Rectal smooth muscle tissue (tissue), 1 donor: ENCODE data around the gene KCNE4.

ENCODE experiments used
- H3K27ac ChIP-seq: one replicate; pipeline ENCODE4 v1.7.0; 2013; ENCODE audit warnings: low read depth, low read length, inconsistent platforms
- H3K27me3 ChIP-seq: one replicate; pipeline ENCODE4 v1.7.0; 2013; ENCODE audit warnings: low read length; ENCODE audit not compliant: control insufficient read depth, insufficient read depth
- H3K36me3 ChIP-seq: one replicate; pipeline ENCODE4 v1.7.0; 2013; ENCODE audit warnings: low read length; ENCODE audit not compliant: control insufficient read depth, insufficient read depth
- H3K4me1 ChIP-seq: one replicate; pipeline ENCODE4 v1.7.0; 2013; ENCODE audit warnings: low read length; ENCODE audit not compliant: control insufficient read depth, insufficient read depth
- H3K4me3 ChIP-seq: one replicate; pipeline ENCODE4 v1.7.0; 2013; ENCODE audit warnings: low read length
- H3K9ac ChIP-seq: one replicate; pipeline ENCODE4 v1.7.0; 2013; ENCODE audit warnings: low read length

KCNE4 gene

DNA sequence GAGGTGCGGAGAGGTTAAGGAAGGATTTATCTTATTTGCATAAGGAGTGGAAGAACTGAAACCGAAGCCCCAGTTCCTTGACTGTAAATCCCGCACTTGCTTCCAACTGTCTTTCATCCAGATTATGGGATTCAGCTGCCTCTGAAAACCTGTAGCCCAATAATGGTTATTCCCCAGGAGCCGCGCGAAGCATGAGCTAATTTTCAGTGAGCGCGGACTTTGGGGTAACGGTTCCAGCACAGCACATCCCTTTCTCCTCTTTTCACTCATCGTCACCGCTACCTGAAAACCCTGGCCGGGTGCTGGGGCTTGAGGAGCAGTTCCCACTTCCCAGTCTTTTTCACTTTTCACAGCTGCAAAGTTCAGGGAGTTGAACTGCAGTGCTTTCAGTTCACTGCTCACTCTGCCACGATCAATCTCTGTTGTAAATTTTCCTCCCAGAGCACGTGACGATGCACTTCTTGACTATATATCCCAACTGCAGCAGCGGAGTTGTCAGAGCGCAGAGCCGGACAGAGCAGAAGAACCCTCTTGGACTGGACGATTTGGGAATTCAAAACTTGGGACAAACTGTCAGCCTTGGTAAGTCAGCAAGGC, at the start of gene KCNE4:
KCNE4 (plus strand) TSS at position 498 of the 597 bp plus-strand sequence. CDS start 641 bp downstream, outside the sequence.
- no peaks in the 10 kb centered on the region for H3K36me3 ChIP-seq
- no peak within 1 kb of the TSS for H3K9ac ChIP-seq
- H3K27me3 ChIP-seq = no peaks in the 10 kb centered on the region
- H3K27ac ChIP-seq = peak within 1 kb of the TSS; percentile 79
- H3K4me1 ChIP-seq = peaks cover 29% of the 10 kb centered on the region
- H3K4me3 ChIP-seq = peak within 1 kb of the TSS; percentile 67

GRCh38 chr2:223003191-223003590, 48.8 kb upstream of the KCNE4 start:
- Histone ChIP-seq H3K36me3 (no peaks in the 10 kb centered on the region), H3K4me3 (no peak overlapping the region), H3K4me1 (no peaks in the 10 kb centered on the region), H3K27me3 (no peaks in the 10 kb centered on the region), H3K27ac (no peak overlapping the region), H3K9ac (no peak overlapping the region)

GRCh38 chr2:223005496-223005895, 46.5 kb upstream of the KCNE4 start:
- no peaks in the 10 kb centered on the region for H3K36me3 ChIP-seq
- H3K9ac ChIP-seq = no peak overlapping the region
- no peaks in the 10 kb centered on the region for H3K4me1 ChIP-seq
- H3K27ac ChIP-seq = no peak overlapping the region
- H3K27me3 ChIP-seq = no peaks in the 10 kb centered on the region
- no peak overlapping the region for H3K4me3 ChIP-seq

DNA sequence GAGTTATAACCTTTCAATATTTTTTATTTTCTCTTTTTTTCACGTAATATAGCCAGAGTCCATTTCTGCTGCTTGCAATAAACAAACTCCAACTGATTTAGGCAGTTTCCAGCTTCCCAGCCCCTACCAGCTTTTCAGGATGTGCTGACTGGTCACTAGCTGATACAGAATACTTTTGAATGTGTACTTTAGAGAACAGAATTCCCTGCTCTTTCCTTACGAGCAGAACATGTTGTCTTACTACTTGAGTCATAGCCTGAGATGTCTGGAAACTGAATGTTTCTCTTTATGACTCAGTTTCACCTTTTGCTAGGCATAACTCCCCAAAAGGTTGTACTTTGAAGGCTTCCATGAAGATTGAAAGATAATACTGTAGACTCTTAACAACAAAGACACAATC, 44.5 kb upstream of the KCNE4 start:
- no peak overlapping the region for H3K9ac ChIP-seq
- H3K27ac ChIP-seq = no peak overlapping the region
- no peak overlapping the region for H3K4me3 ChIP-seq
- no peaks in the 10 kb centered on the region for H3K36me3 ChIP-seq
- no peaks in the 10 kb centered on the region for H3K4me1 ChIP-seq
- H3K27me3 ChIP-seq = no peaks in the 10 kb centered on the region

- H3K36me3 ChIP-seq = no peaks in the 10 kb centered on the region
- H3K4me1 ChIP-seq = no peaks in the 10 kb centered on the region
- H3K27me3 ChIP-seq = no peaks in the 10 kb centered on the region
- no peak overlapping the region for H3K4me3 ChIP-seq
- H3K27ac ChIP-seq = no peak overlapping the region
- H3K9ac ChIP-seq = no peak overlapping the region
Observed at GRCh38 chr2:223008162-223008561, 43.8 kb upstream of the KCNE4 start.

GRCh38 chr2:223008956-223009355, 43.0 kb upstream of the KCNE4 start:
- Histone ChIP-seq H3K36me3 (no peaks in the 10 kb centered on the region), H3K9ac (no peak overlapping the region), H3K27me3 (no peaks in the 10 kb centered on the region), H3K4me3 (no peak overlapping the region), H3K4me1 (no peaks in the 10 kb centered on the region), H3K27ac (no peak overlapping the region)

DNA sequence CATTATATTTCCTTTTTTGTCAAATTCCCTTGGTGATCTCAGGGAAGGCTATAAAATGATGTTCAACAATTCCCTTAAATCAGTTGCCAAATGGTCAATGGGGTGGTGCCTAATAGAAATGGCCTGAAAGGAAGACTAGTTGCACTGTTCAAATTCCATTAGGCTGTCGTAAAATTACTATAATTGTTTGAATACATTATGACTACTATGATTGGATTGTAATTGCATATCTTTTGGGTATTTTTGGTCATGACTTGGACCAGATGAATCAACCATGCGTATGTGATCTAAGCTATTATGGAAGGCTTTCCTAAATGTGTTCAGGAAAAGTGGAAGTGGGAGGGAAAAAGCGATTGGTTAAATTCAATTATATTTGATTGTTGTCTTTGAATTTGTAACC, 41.3 kb upstream of the KCNE4 start:
- Histone ChIP-seq H3K36me3 (no peaks in the 10 kb centered on the region), H3K27ac (no peak overlapping the region), H3K4me1 (no peaks in the 10 kb centered on the region), H3K27me3 (no peaks in the 10 kb centered on the region), H3K9ac (no peak overlapping the region), H3K4me3 (no peak overlapping the region)

DNA sequence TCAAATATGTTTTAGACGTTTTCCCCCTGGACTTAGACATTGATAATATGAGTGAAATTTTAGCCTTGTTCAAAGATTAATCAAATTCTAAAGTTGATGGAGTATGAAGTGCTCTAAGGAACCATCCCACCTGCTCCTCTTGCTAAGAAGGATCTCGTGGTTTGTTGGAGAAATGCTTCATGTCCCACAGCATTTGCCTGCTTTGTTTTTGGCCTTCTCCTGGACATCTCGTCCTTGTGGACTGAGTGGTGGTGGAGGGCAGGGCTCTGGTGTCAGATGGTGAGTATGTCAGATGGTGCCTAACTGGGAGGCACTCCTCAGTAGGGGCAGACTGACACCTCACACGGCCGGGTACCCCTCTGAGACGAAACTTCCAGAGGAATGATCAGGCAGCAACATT, 39.7 kb upstream of the KCNE4 start:
- Histone ChIP-seq H3K27ac (no peak overlapping the region), H3K9ac (no peak overlapping the region), H3K36me3 (no peaks in the 10 kb centered on the region), H3K27me3 (no peaks in the 10 kb centered on the region), H3K4me3 (no peak overlapping the region), H3K4me1 (no peaks in the 10 kb centered on the region)

- no peaks in the 10 kb centered on the region for H3K36me3 ChIP-seq
- H3K9ac ChIP-seq = no peak overlapping the region
- no peak overlapping the region for H3K4me3 ChIP-seq
- H3K4me1 ChIP-seq = no peaks in the 10 kb centered on the region
- no peaks in the 10 kb centered on the region for H3K27me3 ChIP-seq
- H3K27ac ChIP-seq = no peak overlapping the region
Observed at GRCh38 chr2:223019390-223019930, 32.5 kb upstream of the KCNE4 start.

- Histone ChIP-seq H3K4me1 (no peaks in the 10 kb centered on the region), H3K36me3 (no peaks in the 10 kb centered on the region), H3K4me3 (no peak overlapping the region), H3K27me3 (no peaks in the 10 kb centered on the region), H3K27ac (no peak overlapping the region), H3K9ac (no peak overlapping the region)
Observed at GRCh38 chr2:223019987-223020717, 31.8 kb upstream of the KCNE4 start.

- no peaks in the 10 kb centered on the region for H3K36me3 ChIP-seq
- H3K4me3 ChIP-seq = no peak overlapping the region
- H3K9ac ChIP-seq = no peak overlapping the region
- no peaks in the 10 kb centered on the region for H3K4me1 ChIP-seq
- H3K27me3 ChIP-seq = no peaks in the 10 kb centered on the region
- no peak overlapping the region for H3K27ac ChIP-seq
Observed at GRCh38 chr2:223020971-223021675, 30.9 kb upstream of the KCNE4 start.

GRCh38 chr2:223026357-223027110, 25.5 kb upstream of the KCNE4 start:
- Histone ChIP-seq H3K4me3 (no peak overlapping the region), H3K27me3 (no peaks in the 10 kb centered on the region), H3K9ac (no peak overlapping the region), H3K36me3 (no peaks in the 10 kb centered on the region), H3K27ac (no peak overlapping the region), H3K4me1 (no peaks in the 10 kb centered on the region)
